ENCODE measurements around the gene CFAP92. TPM values are rescaled to one million over a fixed set of nuclear protein-coding genes. Genes with fewer than 3 reads are reported as not detected.

The CFAP92 gene
- total and polyA plus RNA-seq, 2 donors (not counting 1 experiment from before 2014, with no cell fraction given): not detected

- peaks cover 0 to 55% (median 22%) of the 10 kb centered on the region in 4 experiments for H3K27me3 ChIP-seq (replicated peaks in 1 of 4; ENCODE audit: control extremely low read depth in 1 of 4, control insufficient read depth in 3 of 4, insufficient read depth in 4 of 4, low read length in 3 of 4)
- H3K4me1 Mint-ChIP-seq: peaks cover 20% of the 10 kb centered on the region
- H3K9me3 ChIP-seq (ENCODE audit: control extremely low read depth in 1 of 3, control insufficient read depth in 2 of 3, insufficient read depth in 1 of 3, low read length in 2 of 3): peaks cover 0 to 9% (median 3%) of the 10 kb centered on the region in 3 donors
- H3K4me3 ChIP-seq (ENCODE audit: control extremely low read depth in 1 of 5, extremely low read depth in 1 of 5, insufficient read depth in 1 of 5, low read depth in 2 of 5, low read length in 4 of 5): no peak overlapping the region
- no peaks in the 10 kb centered on the region for H3K79me2 ChIP-seq (ENCODE audit: control insufficient read depth, insufficient read depth, low read length)
- peaks cover 4% of the 10 kb centered on the region for H3K9me3 Mint-ChIP-seq (ENCODE audit: insufficient read depth)
- peaks cover 26 to 32% of the 10 kb centered on the region in 2 donors for H3K4me1 ChIP-seq (ENCODE audit: control insufficient read depth in 2 of 2, insufficient read depth in 2 of 2, low read length in 2 of 2)
- no peak for ATAC-seq (ENCODE audit: low read depth)
- no CpG with 5 or more reads among the region's 1 CpG for WGBS (ENCODE audit: insufficient coverage)
- no peaks in the 10 kb centered on the region for H4K20me1 ChIP-seq (ENCODE audit: control insufficient read depth, insufficient read depth, low read length, poor library complexity, severe bottlenecking)
- H3K27me3 Mint-ChIP-seq: peaks cover 34% of the 10 kb centered on the region
- no peak overlapping the region for H3K4me3 Mint-ChIP-seq
- no peak overlapping the region for H2AFZ ChIP-seq (ENCODE audit: insufficient read depth, low read depth, low read length, poor library complexity, severe bottlenecking)
- intact Hi-C loops (cut with micrococcal nuclease): no loop called here
- no peak overlapping the region for H3K27ac ChIP-seq (ENCODE audit: low read length in 2 of 2)
- no peak overlapping the region for H3K27ac Mint-ChIP-seq
- POLR2A ChIA-PET: no interaction called here
- no peak overlapping the region for H3K4me2 ChIP-seq (replicated peaks; ENCODE audit: low read depth, low read length, poor library complexity, severe bottlenecking)
- no peak overlapping the region for H3K9ac ChIP-seq (ENCODE audit: low read length)
- no peaks in the 10 kb centered on the region for H3K36me3 ChIP-seq (replicated peaks in 1 of 2; ENCODE audit: control extremely low read depth in 1 of 2, control insufficient read depth in 1 of 2, extremely low read depth in 1 of 2, insufficient read depth in 2 of 2, low read length in 1 of 2)
- CTCF ChIA-PET: interaction anchor here (3.7 to 4.5 kb wide), 2 partner anchors 21 to 26 kb away, joined by 20 to 29 read pairs; no protein-coding TSS in a partner anchor
- DNase-seq: no peak
- no peak for TF ChIP-seq EZH2 (IDR thresholded peaks at IDR 0.05; ENCODE audit: borderline replicate concordance, insufficient read depth, low read depth, low read length, poor library complexity, severe bottlenecking)
- TF ChIP-seq, protein P1, sequence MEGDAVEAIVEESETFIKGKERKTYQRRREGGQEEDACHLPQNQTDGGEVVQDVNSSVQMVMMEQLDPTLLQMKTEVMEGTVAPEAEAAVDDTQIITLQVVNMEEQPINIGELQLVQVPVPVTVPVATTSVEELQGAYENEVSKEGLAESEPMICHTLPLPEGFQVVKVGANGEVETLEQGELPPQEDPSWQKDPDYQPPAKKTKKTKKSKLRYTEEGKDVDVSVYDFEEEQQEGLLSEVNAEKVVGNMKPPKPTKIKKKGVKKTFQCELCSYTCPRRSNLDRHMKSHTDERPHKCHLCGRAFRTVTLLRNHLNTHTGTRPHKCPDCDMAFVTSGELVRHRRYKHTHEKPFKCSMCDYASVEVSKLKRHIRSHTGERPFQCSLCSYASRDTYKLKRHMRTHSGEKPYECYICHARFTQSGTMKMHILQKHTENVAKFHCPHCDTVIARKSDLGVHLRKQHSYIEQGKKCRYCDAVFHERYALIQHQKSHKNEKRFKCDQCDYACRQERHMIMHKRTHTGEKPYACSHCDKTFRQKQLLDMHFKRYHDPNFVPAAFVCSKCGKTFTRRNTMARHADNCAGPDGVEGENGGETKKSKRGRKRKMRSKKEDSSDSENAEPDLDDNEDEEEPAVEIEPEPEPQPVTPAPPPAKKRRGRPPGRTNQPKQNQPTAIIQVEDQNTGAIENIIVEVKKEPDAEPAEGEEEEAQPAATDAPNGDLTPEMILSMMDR (IDR thresholded peaks at IDR 0.05): no peak
Observed at GRCh38 chr3:128996200-128996599, 2.3 kb upstream of the CFAP92 start.

GRCh38 chr3:128995737-128996136 is 1.9 kb upstream of the CFAP92 start:
- H3K27ac Mint-ChIP-seq: no peak overlapping the region
- Histone ChIP-seq H2AFZ (ENCODE audit: insufficient read depth, low read depth, low read length, poor library complexity, severe bottlenecking) (no peak overlapping the region), H3K36me3 (replicated peaks in 1 of 2; ENCODE audit: control extremely low read depth in 1 of 2, control insufficient read depth in 1 of 2, extremely low read depth in 1 of 2, insufficient read depth in 2 of 2, low read length in 1 of 2) (no peaks in the 10 kb centered on the region), H3K27ac (ENCODE audit: low read length in 2 of 2) (no peak overlapping the region), H3K4me3 (ENCODE audit: control extremely low read depth in 1 of 5, extremely low read depth in 1 of 5, insufficient read depth in 1 of 5, low read depth in 2 of 5, low read length in 4 of 5) (no peak overlapping the region), H3K27me3 (replicated peaks in 1 of 4; ENCODE audit: control extremely low read depth in 1 of 4, control insufficient read depth in 3 of 4, insufficient read depth in 4 of 4, low read length in 3 of 4) (peaks cover 0 to 50% (median 19%) of the 10 kb centered on the region in 4 experiments), H3K9me3 (ENCODE audit: control extremely low read depth in 1 of 3, control insufficient read depth in 2 of 3, insufficient read depth in 1 of 3, low read length in 2 of 3) (peaks cover 0 to 4% (median 3%) of the 10 kb centered on the region in 3 donors), H3K4me2 (replicated peaks; ENCODE audit: low read depth, low read length, poor library complexity, severe bottlenecking) (no peak overlapping the region), H4K20me1 (ENCODE audit: control insufficient read depth, insufficient read depth, low read length, poor library complexity, severe bottlenecking) (no peaks in the 10 kb centered on the region), H3K4me1 (ENCODE audit: control insufficient read depth in 2 of 2, insufficient read depth in 2 of 2, low read length in 2 of 2) (peaks cover 21 to 28% of the 10 kb centered on the region in 2 donors), H3K79me2 (ENCODE audit: control insufficient read depth, insufficient read depth, low read length) (no peaks in the 10 kb centered on the region), H3K9ac (ENCODE audit: low read length) (no peak overlapping the region)
- ChIA-PET CTCF (interaction anchor here (0.9 to 4.5 kb wide), 4 partner anchors 21 to 58 kb away, joined by 4 to 29 read pairs (median 13); no protein-coding TSS in a partner anchor), POLR2A (no interaction called here)
- peaks cover 19% of the 10 kb centered on the region for H3K4me1 Mint-ChIP-seq
- TF ChIP-seq EZH2 (IDR thresholded peaks at IDR 0.05; ENCODE audit: borderline replicate concordance, insufficient read depth, low read depth, low read length, poor library complexity, severe bottlenecking): no peak
- TF ChIP-seq, protein P1 (IDR thresholded peaks at IDR 0.05): no peak
- peaks cover 32% of the 10 kb centered on the region for H3K27me3 Mint-ChIP-seq
- intact Hi-C loops (cut with micrococcal nuclease): loop anchor here (2.0 kb wide), 1 partner anchor 21 kb away; no protein-coding TSS in a partner anchor
- DNase-seq (no peak), ATAC-seq (ENCODE audit: low read depth) (no peak)
- H3K4me3 Mint-ChIP-seq: no peak overlapping the region
- peaks cover 4% of the 10 kb centered on the region for H3K9me3 Mint-ChIP-seq (ENCODE audit: insufficient read depth)
- WGBS (ENCODE audit: insufficient coverage): no CpG with 5 or more reads among the region's 1 CpG

All from B cell (primary cell).